ENCODE data around the gene PLEKHA7.
"Not testable (repeated sequence)": the region's sequence is repeated elsewhere in the genome, so short reads cannot be mapped to it uniquely, and the experiment has no call there.

PLEKHA7 gene

GRCh38 chr11:16899708-16900303 lies 114.4 kb downstream of the PLEKHA7 start:
- TF ChIP-seq TAF1 (IDR thresholded peaks at IDR 0.05; ENCODE audit: borderline replicate concordance, low read depth, low read length), result no peak
- no peak for TF ChIP-seq POLR2AphosphoS5 (IDR thresholded peaks at IDR 0.05; ENCODE audit: low read depth, low read length)
- no peak for TF ChIP-seq POLR2A (IDR thresholded peaks at IDR 0.05; ENCODE audit: low read depth, low read length)
- FAIRE-seq (peak; percentile 54), DNase-seq (ENCODE audit: insufficient read length) (no peak)

GRCh38 chr11:16898274-16898985 lies 115.8 kb downstream of the PLEKHA7 start:
- DNase-seq (ENCODE audit: insufficient read length), result no peak
- TF ChIP-seq POLR2AphosphoS5 (IDR thresholded peaks at IDR 0.05; ENCODE audit: low read depth, low read length), result no peak
- TF ChIP-seq TAF1 (IDR thresholded peaks at IDR 0.05; ENCODE audit: borderline replicate concordance, low read depth, low read length), result no peak
- TF ChIP-seq POLR2A (IDR thresholded peaks at IDR 0.05; ENCODE audit: low read depth, low read length), result no peak
- no peak for FAIRE-seq

- FAIRE-seq, result peak; percentile 56
Observed at GRCh38 chr11:16897470-16898061, 116.6 kb downstream of the PLEKHA7 start.

GRCh38 chr11:16896729-16897469 lies 117.3 kb downstream of the PLEKHA7 start:
- peak; percentile 65 for FAIRE-seq

More at GRCh38 chr11:16897470-16898061, 116.6 kb downstream of the PLEKHA7 start:
- no peak for DNase-seq (ENCODE audit: insufficient read length)
- no peak for TF ChIP-seq POLR2A (IDR thresholded peaks at IDR 0.05; ENCODE audit: low read depth, low read length)
- no peak for TF ChIP-seq TAF1 (IDR thresholded peaks at IDR 0.05; ENCODE audit: borderline replicate concordance, low read depth, low read length)
- no peak for TF ChIP-seq POLR2AphosphoS5 (IDR thresholded peaks at IDR 0.05; ENCODE audit: low read depth, low read length)

GRCh38 chr11:16895306-16895705 lies 118.9 kb downstream of the PLEKHA7 start:
- DNase-seq (ENCODE audit: insufficient read length), result no peak
- FAIRE-seq, result peak; percentile 81
- TF ChIP-seq TAF1 (IDR thresholded peaks at IDR 0.05; ENCODE audit: borderline replicate concordance, low read depth, low read length) (no peak), POLR2AphosphoS5 (IDR thresholded peaks at IDR 0.05; ENCODE audit: low read depth, low read length) (no peak)

More at GRCh38 chr11:16896729-16897469, 117.3 kb downstream of the PLEKHA7 start:
- no peak for DNase-seq (ENCODE audit: insufficient read length)
- no peak for TF ChIP-seq TAF1 (IDR thresholded peaks at IDR 0.05; ENCODE audit: borderline replicate concordance, low read depth, low read length)
- TF ChIP-seq POLR2A (IDR thresholded peaks at IDR 0.05; ENCODE audit: low read depth, low read length), result no peak
- TF ChIP-seq POLR2AphosphoS5 (IDR thresholded peaks at IDR 0.05; ENCODE audit: low read depth, low read length), result no peak

- no peak for FAIRE-seq
- no peak for DNase-seq (ENCODE audit: insufficient read length)
- no peak for TF ChIP-seq TAF1 (IDR thresholded peaks at IDR 0.05; ENCODE audit: borderline replicate concordance, low read depth, low read length)
- no peak for TF ChIP-seq POLR2A (IDR thresholded peaks at IDR 0.05; ENCODE audit: low read depth, low read length)
- TF ChIP-seq POLR2AphosphoS5 (IDR thresholded peaks at IDR 0.05; ENCODE audit: low read depth, low read length), result no peak
Observed at GRCh38 chr11:16893456-16894066, 120.7 kb downstream of the PLEKHA7 start.

GRCh38 chr11:16891964-16892363 lies 122.2 kb downstream of the PLEKHA7 start:
- no peak for DNase-seq (ENCODE audit: insufficient read length)
- TF ChIP-seq POLR2AphosphoS5 (IDR thresholded peaks at IDR 0.05; ENCODE audit: low read depth, low read length) (no peak), POLR2A (IDR thresholded peaks at IDR 0.05; ENCODE audit: low read depth, low read length) (no peak), TAF1 (IDR thresholded peaks at IDR 0.05; ENCODE audit: borderline replicate concordance, low read depth, low read length) (no peak)

GRCh38 chr11:16891165-16891564 lies 123.0 kb downstream of the PLEKHA7 start:
- TF ChIP-seq POLR2A (IDR thresholded peaks at IDR 0.05; ENCODE audit: low read depth, low read length) (no peak), POLR2AphosphoS5 (IDR thresholded peaks at IDR 0.05; ENCODE audit: low read depth, low read length) (no peak), TAF1 (IDR thresholded peaks at IDR 0.05; ENCODE audit: borderline replicate concordance, low read depth, low read length) (no peak)
- no peak for FAIRE-seq
- DNase-seq (ENCODE audit: insufficient read length), result no peak

More at GRCh38 chr11:16891964-16892363, 122.2 kb downstream of the PLEKHA7 start:
- FAIRE-seq, result no peak

GRCh38 chr11:16890442-16890841 lies 123.8 kb downstream of the PLEKHA7 start:
- FAIRE-seq (no peak), DNase-seq (ENCODE audit: insufficient read length) (no peak)
- TF ChIP-seq TAF1 (IDR thresholded peaks at IDR 0.05; ENCODE audit: borderline replicate concordance, low read depth, low read length), result no peak
- no peak for TF ChIP-seq POLR2AphosphoS5 (IDR thresholded peaks at IDR 0.05; ENCODE audit: low read depth, low read length)
- no peak for TF ChIP-seq POLR2A (IDR thresholded peaks at IDR 0.05; ENCODE audit: low read depth, low read length)

- DNase-seq (ENCODE audit: insufficient read length) (no peak), FAIRE-seq (peak; percentile 56)
- TF ChIP-seq POLR2AphosphoS5 (IDR thresholded peaks at IDR 0.05; ENCODE audit: low read depth, low read length) (no peak), TAF1 (IDR thresholded peaks at IDR 0.05; ENCODE audit: borderline replicate concordance, low read depth, low read length) (no peak), POLR2A (IDR thresholded peaks at IDR 0.05; ENCODE audit: low read depth, low read length) (no peak)
Observed at GRCh38 chr11:16889905-16890304, 124.3 kb downstream of the PLEKHA7 start.

- FAIRE-seq; DNase-seq (ENCODE audit: insufficient read length): not testable (repeated sequence)
Observed at GRCh38 chr11:16889010-16889409, 125.2 kb downstream of the PLEKHA7 start.

- FAIRE-seq, result not testable (repeated sequence)
Observed at GRCh38 chr11:16887887-16888286, 126.3 kb downstream of the PLEKHA7 start.

More at GRCh38 chr11:16887887-16888286, 126.3 kb downstream of the PLEKHA7 start:
- DNase-seq (ENCODE audit: insufficient read length), result not testable (repeated sequence)

Data from GM12892 (cell line).